ENCODE measurements around the gene DPH6. TPM values are rescaled to one million over a fixed set of nuclear protein-coding genes. Genes with fewer than 3 reads are reported as not detected.

The DPH6 gene
- total RNA-seq, 8 experiments from 2014 or later: 11.0 to 24.0 (median 15.2) TPM

- no peaks in the 10 kb centered on the region for H3K4me1 ChIP-seq (replicated peaks in 1 of 2)
- no peak overlapping the region for H3K4me3 ChIP-seq
- in situ Hi-C loops (cut with MboI; ENCODE audit: low pct_unique_long_range_greater_than_20kb in 2 of 9, low sequenced_read_pairs in 9 of 9, unreplicated experiment in 9 of 9): no loop called here
- no peak overlapping the region for H3K27ac ChIP-seq
- ATAC-seq (replicated peaks in 6 of 8): peak in 3 of 8 experiments; percentile 68 to 82 (median 79)
Measured at GRCh38 chr15:35496585-35496984, 49.4 kb downstream of the DPH6 start.

DNA sequence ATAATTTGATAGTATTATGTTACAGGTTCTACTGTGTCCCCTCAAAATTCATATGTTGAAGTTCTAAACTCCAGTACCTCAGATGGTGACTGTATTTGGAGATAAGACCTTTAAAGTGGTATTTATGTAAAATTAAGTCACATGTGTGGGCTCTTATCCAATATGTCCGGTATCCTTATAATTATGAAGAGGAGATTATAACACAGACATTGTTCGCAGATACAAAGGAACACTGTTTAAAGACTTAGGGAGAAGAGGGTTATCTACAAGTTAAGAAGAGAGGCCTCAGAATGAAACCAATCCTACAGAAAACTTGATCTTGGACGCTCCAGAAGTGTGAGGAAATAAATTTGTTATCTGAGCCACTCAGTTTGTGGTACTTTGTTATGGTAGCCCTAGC, 50.9 kb downstream of the DPH6 start:
- in situ Hi-C loops (cut with MboI; ENCODE audit: low pct_unique_long_range_greater_than_20kb in 2 of 9, low sequenced_read_pairs in 9 of 9, unreplicated experiment in 9 of 9): no loop called here
- 84 to 100% (median 93%) methylated on average over 2 to 3 of the region's 3 CpGs; no CpG with 5 or more reads in 3 of the 10 experiments for WGBS, 10 experiments
- ATAC-seq (replicated peaks in 6 of 8): no peak
- H3K27ac ChIP-seq: no peak overlapping the region
- no peaks in the 10 kb centered on the region for H3K4me1 ChIP-seq (replicated peaks in 1 of 2)
- no peak overlapping the region for H3K4me3 ChIP-seq

DNA sequence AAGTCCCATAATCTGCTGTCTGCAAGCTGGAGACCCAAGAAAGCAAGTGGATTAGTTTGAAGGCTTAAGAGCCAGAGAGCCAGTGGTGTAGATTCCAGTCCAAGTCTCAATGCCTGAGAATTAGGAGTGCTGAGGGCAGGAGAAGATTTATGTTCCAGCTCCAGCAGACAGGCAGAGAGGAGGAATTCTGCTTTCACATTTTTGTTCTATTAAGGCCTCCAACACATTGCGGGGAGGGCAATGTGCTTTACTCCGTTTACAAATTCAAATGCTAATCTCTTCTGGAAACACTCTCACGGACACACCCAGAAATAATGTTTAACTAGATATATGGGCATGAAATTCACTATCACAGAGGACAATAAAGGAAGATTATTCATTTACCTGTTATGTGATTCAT, 54.0 kb downstream of the DPH6 start:
- peak in 3 of 8 experiments; percentile 89 to 91 (median 90) for ATAC-seq (replicated peaks in 6 of 8)
- WGBS, 10 experiments: 0 to 90% (median 63%) methylated on average over 1 to 3 of the region's 3 CpGs; no CpG with 5 or more reads in 2 of the 10 experiments
- Histone ChIP-seq H3K4me1 (replicated peaks in 1 of 2) (no peaks in the 10 kb centered on the region), H3K27ac (no peak overlapping the region), H3K4me3 (no peak overlapping the region)
- in situ Hi-C loops (cut with MboI; ENCODE audit: low pct_unique_long_range_greater_than_20kb in 2 of 9, low sequenced_read_pairs in 9 of 9, unreplicated experiment in 9 of 9): no loop called here

DNA sequence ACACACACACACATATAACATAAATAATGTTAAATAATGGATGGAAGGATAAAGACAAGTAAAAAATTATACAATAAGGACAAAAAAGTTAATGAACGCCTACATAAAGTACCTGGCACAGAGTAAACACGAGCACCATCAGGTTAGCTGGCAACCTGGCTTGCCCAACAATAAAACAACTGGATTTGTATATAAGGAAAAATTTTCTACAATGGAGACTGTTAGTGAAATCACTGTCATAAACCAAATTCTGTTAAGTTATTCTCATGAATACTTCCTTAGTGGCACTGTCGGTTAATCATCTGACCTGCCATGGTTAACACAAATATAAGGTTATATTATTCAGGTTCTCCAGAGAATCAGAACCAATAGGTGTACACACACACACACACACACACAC, 54.8 kb downstream of the DPH6 start:
- Histone ChIP-seq H3K4me1 (replicated peaks in 1 of 2) (no peaks in the 10 kb centered on the region), H3K27ac (no peak overlapping the region), H3K4me3 (no peak overlapping the region)
- no peak for ATAC-seq (replicated peaks in 6 of 8)
- 80 to 100% (median 100%) methylated on average over 1 to 3 of the region's 3 CpGs for WGBS, 10 experiments
- in situ Hi-C loops (cut with MboI; ENCODE audit: low pct_unique_long_range_greater_than_20kb in 2 of 9, low sequenced_read_pairs in 9 of 9, unreplicated experiment in 9 of 9): no loop called here

DNA sequence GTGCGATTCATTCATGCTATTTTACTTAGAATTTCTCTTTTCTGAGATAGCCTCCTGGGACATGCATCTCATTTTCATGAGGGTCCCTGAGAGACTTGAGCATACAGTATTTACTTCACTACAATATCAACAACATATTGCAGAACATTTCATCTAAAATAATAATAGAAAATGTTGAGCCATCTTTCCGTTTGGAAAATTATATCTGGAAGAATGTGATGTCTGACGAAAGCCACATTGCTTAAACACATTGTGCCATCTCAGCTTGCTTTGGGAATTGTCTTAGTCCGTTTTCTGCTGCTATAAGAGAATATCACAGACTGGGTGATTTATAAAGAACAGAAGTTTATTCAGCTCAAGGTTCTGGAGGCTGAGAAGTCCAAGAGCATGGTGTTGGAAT, 55.5 kb downstream of the DPH6 start:
- WGBS, 10 experiments: 60 to 100% (median 90%) methylated on average over 2 to 4 of the region's 4 CpGs; no CpG with 5 or more reads in 1 of the 10 experiments
- in situ Hi-C loops (cut with MboI; ENCODE audit: low pct_unique_long_range_greater_than_20kb in 2 of 9, low sequenced_read_pairs in 9 of 9, unreplicated experiment in 9 of 9): no loop called here
- Histone ChIP-seq H3K4me3 (no peak overlapping the region), H3K27ac (no peak overlapping the region), H3K4me1 (replicated peaks in 1 of 2) (no peaks in the 10 kb centered on the region)
- ATAC-seq (replicated peaks in 6 of 8): no peak

DNA sequence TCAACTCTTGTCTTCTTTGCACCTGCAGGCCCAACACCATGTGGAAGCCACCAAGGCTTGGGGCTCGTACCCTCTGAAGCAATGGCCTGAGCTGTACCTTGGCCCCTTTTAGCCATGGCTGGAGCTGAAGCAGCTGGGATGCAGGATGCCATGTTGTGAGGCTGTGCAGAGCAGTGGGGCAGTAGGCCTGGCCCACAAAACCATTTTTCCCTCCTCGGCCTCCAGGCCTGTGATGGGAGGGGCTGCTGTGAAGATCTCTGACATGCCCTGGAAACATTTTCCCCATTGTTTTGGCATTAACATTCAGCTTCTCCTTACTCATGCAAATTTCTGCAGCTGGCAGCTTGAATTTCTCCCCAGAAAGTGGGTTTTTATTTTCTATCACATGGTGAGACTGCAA, 58.5 kb downstream of the DPH6 start:
- 60 to 100% (median 83%) methylated on average over 1 of the region's 2 CpGs; no CpG with 5 or more reads in 5 of the 10 experiments for WGBS, 10 experiments
- in situ Hi-C loops (cut with MboI; ENCODE audit: low pct_unique_long_range_greater_than_20kb in 2 of 9, low sequenced_read_pairs in 9 of 9, unreplicated experiment in 9 of 9): no loop called here
- Histone ChIP-seq H3K4me3 (no peak overlapping the region), H3K27ac (no peak overlapping the region), H3K4me1 (replicated peaks in 1 of 2) (no peaks in the 10 kb centered on the region)
- no peak for ATAC-seq (replicated peaks in 6 of 8)

GRCh38 chr15:35486296-35486695, 59.7 kb downstream of the DPH6 start:
- in situ Hi-C loops (cut with MboI; ENCODE audit: low pct_unique_long_range_greater_than_20kb in 2 of 9, low sequenced_read_pairs in 9 of 9, unreplicated experiment in 9 of 9): no loop called here

DNA sequence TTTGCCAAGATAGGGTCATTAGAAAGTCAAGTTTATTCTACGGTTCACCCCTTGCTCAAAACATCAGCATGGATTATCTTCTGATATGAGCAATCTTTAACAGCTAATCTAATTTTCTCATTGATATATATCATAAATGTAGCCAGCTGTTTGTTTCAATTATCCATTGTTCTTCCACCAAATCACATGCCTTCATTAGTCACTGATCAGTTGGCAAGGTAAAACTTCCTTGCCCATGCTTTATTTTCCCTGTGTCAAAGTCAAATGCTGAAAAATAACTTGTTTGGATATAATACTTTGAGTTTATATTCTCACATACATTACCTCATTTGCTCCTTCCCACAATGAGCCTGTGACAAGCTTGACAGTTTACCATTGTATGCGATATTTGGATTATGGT, 60.6 kb downstream of the DPH6 start:
- no peak overlapping the region for H3K4me3 ChIP-seq

More at GRCh38 chr15:35486296-35486695, 59.7 kb downstream of the DPH6 start:
- no peak for ATAC-seq (replicated peaks in 6 of 8)
- Histone ChIP-seq H3K4me3 (no peak overlapping the region), H3K4me1 (replicated peaks in 1 of 2) (no peaks in the 10 kb centered on the region), H3K27ac (no peak overlapping the region)
- 86 to 100% (median 100%) methylated on average over 1 of the region's 1 CpG; no CpG with 5 or more reads in 7 of the 10 experiments for WGBS, 10 experiments

GRCh38 chr15:35484231-35484945, 61.6 kb downstream of the DPH6 start:
- ATAC-seq (replicated peaks in 6 of 8): no peak
- no peak overlapping the region for H3K27ac ChIP-seq
- peaks cover 2 to 3% of the 10 kb centered on the region in 2 donors for H3K4me1 ChIP-seq (replicated peaks in 1 of 2)
- H3K4me3 ChIP-seq: no peak overlapping the region
- in situ Hi-C loops (cut with MboI; ENCODE audit: low pct_unique_long_range_greater_than_20kb in 2 of 9, low sequenced_read_pairs in 9 of 9, unreplicated experiment in 9 of 9): no loop called here
- 70 to 100% (median 89%) methylated on average over 1 to 5 of the region's 5 CpGs for WGBS, 10 experiments

More for the DNA sequence above, 60.6 kb downstream of the DPH6 start:
- no peak for ATAC-seq (replicated peaks in 6 of 8)
- H3K4me1 ChIP-seq (replicated peaks in 1 of 2): no peaks in the 10 kb centered on the region
- in situ Hi-C loops (cut with MboI; ENCODE audit: low pct_unique_long_range_greater_than_20kb in 2 of 9, low sequenced_read_pairs in 9 of 9, unreplicated experiment in 9 of 9): no loop called here
- WGBS, 10 experiments: 86 to 100% (median 100%) methylated on average over 1 to 2 of the region's 2 CpGs; no CpG with 5 or more reads in 1 of the 10 experiments
- no peak overlapping the region for H3K27ac ChIP-seq

GRCh38 chr15:35481992-35482391, 64.0 kb downstream of the DPH6 start:
- H3K4me1 ChIP-seq (replicated peaks in 1 of 2): peaks cover 8 to 25% of the 10 kb centered on the region in 2 donors
- in situ Hi-C loops (cut with MboI; ENCODE audit: low pct_unique_long_range_greater_than_20kb in 2 of 9, low sequenced_read_pairs in 9 of 9, unreplicated experiment in 9 of 9): no loop called here
- peak in 5 of 8 experiments; percentile 23 to 99 (median 71) for ATAC-seq (replicated peaks in 6 of 8)
- H3K4me3 ChIP-seq: no peak overlapping the region
- 0 to 83% (median 59%) methylated on average over 1 to 2 of the region's 2 CpGs; no CpG with 5 or more reads in 1 of the 10 experiments for WGBS, 10 experiments
- H3K27ac ChIP-seq: no peak overlapping the region

DNA sequence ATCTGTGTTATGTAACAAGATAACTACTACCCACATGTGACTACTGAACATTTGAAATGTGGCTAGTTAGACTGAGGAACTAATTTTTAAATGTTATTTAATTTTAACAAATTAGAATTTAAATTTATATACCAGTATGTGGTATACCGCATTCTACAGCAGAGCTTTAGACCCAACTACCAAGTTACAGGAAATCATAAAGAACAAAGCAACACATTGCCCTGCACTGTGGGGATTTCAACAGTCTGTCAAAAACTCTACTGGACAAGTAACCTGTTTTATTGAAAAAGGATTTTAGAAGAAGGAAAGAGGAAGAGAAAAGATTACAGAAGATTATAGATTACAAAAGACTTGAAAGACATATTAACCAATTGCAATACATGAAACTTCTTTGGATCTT, 64.9 kb downstream of the DPH6 start:
- Histone ChIP-seq H3K4me1 (replicated peaks in 1 of 2) (peaks cover 8 to 25% of the 10 kb centered on the region in 2 donors), H3K27ac (no peak overlapping the region), H3K4me3 (no peak overlapping the region)
- in situ Hi-C loops (cut with MboI; ENCODE audit: low pct_unique_long_range_greater_than_20kb in 2 of 9, low sequenced_read_pairs in 9 of 9, unreplicated experiment in 9 of 9): no loop called here
- no peak for ATAC-seq (replicated peaks in 6 of 8)
- WGBS, 10 experiments: 92 to 100% (median 100%) methylated on average over 1 of the region's 1 CpG; no CpG with 5 or more reads in 2 of the 10 experiments

- H3K27ac ChIP-seq: no peak overlapping the region
- no peak for ATAC-seq (replicated peaks in 6 of 8)
- 29 to 100% (median 80%) methylated on average over 1 of the region's 1 CpG; no CpG with 5 or more reads in 3 of the 10 experiments for WGBS, 10 experiments
- in situ Hi-C loops (cut with MboI; ENCODE audit: low pct_unique_long_range_greater_than_20kb in 2 of 9, low sequenced_read_pairs in 9 of 9, unreplicated experiment in 9 of 9): no loop called here
- H3K4me3 ChIP-seq: no peak overlapping the region
- H3K4me1 ChIP-seq (replicated peaks in 1 of 2): peaks cover 8 to 25% of the 10 kb centered on the region in 2 donors
Measured at GRCh38 chr15:35479423-35479822, 66.5 kb downstream of the DPH6 start.

- H3K4me1 ChIP-seq (replicated peaks in 1 of 2): peaks cover 8 to 25% of the 10 kb centered on the region in 2 donors
- ATAC-seq (replicated peaks in 6 of 8): peak in 4 of 8 experiments; percentile 28 to 92 (median 86)
- WGBS, 10 experiments: 49 to 100% (median 85%) methylated on average over 1 to 4 of the region's 4 CpGs
- in situ Hi-C loops (cut with MboI; ENCODE audit: low pct_unique_long_range_greater_than_20kb in 2 of 9, low sequenced_read_pairs in 9 of 9, unreplicated experiment in 9 of 9): no loop called here
- H3K4me3 ChIP-seq: no peak overlapping the region
- H3K27ac ChIP-seq: no peak overlapping the region
Measured at GRCh38 chr15:35477312-35478262, 68.4 kb downstream of the DPH6 start.
